ENCODE measurements around the gene ATXN10.

DNA sequence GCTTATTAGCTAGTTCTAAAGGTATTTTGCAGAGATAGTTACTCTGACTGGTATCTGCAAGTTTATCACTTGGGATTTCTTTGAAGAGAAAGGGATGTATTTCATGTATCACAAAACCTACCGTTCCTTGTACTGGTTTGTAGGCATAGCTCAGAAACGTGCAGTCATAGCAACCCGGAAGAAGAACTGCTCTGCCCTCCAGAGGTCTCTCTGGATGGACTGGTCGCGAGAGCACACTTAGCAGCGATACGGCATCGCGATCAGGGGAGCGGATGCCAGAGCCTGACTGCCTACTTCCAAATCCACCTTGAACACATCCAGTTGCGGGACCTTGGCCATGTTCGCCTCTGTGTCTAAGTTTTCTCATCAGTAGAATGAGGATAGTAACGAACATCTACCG lies 162.0 kb downstream of the ATXN10 start:
- TF ChIP-seq, protein P1, sequence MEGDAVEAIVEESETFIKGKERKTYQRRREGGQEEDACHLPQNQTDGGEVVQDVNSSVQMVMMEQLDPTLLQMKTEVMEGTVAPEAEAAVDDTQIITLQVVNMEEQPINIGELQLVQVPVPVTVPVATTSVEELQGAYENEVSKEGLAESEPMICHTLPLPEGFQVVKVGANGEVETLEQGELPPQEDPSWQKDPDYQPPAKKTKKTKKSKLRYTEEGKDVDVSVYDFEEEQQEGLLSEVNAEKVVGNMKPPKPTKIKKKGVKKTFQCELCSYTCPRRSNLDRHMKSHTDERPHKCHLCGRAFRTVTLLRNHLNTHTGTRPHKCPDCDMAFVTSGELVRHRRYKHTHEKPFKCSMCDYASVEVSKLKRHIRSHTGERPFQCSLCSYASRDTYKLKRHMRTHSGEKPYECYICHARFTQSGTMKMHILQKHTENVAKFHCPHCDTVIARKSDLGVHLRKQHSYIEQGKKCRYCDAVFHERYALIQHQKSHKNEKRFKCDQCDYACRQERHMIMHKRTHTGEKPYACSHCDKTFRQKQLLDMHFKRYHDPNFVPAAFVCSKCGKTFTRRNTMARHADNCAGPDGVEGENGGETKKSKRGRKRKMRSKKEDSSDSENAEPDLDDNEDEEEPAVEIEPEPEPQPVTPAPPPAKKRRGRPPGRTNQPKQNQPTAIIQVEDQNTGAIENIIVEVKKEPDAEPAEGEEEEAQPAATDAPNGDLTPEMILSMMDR (IDR thresholded peaks at IDR 0.05) = no peak
- TF ChIP-seq POLR2A (IDR thresholded peaks at IDR 0.05) = no peak

All from lower leg skin (tissue), 3 donors.